ENCODE measurements around the gene EML6. TPM values are rescaled to one million over a fixed set of nuclear protein-coding genes. Genes with fewer than 3 reads are reported as not detected.

The EML6 gene
- total and polyA plus RNA-seq, 2 experiments from 2014 or later = 2.7 to 6.2 TPM

DNA sequence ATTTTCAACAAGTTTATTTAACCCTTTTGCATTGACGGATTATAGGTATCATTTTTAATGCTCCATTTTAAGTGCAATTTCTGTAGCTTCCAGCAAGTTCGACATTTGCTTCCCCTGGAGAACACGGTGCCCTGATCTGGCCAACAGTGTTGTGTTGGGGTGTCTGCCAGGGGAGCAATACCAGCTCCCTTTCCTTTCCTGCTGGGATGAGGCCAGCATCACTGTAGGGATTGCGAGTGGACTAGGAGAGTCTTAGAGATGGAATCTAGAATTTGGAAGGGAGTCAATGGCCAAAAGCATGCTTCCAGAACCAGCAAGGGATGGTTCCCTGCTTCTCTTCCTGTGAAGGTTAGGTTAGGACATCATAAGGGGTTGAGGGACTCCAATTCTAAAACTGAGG lies 191.6 kb downstream of the EML6 start:
- Mint-ChIP-seq H3K36me3 (ENCODE audit: low read depth) (no peaks in the 10 kb centered on the region), H3K4me3 (no peak overlapping the region), H3K27ac (no peak overlapping the region), H3K4me1 (no peaks in the 10 kb centered on the region), H3K9me3 (no peaks in the 10 kb centered on the region), H3K27me3 (ENCODE audit: insufficient read depth, low read depth, poor library complexity) (no peaks in the 10 kb centered on the region)
- H3K9me2 ChIP-seq (ENCODE audit: insufficient read depth) = no peaks in the 10 kb centered on the region
- no peaks in the 10 kb centered on the region for H3K4me1 ChIP-seq (ENCODE audit: insufficient read depth)
- no peaks in the 10 kb centered on the region for H3K79me2 ChIP-seq (replicated peaks; ENCODE audit: insufficient read depth)
- no peaks in the 10 kb centered on the region for H3F3A ChIP-seq (replicated peaks; ENCODE audit: low read depth)
- no peaks in the 10 kb centered on the region for H3K27me3 ChIP-seq (ENCODE audit: insufficient read depth)
- H2AFZ ChIP-seq = no peak overlapping the region
- H3K4me2 ChIP-seq = no peak overlapping the region
- no peaks in the 10 kb centered on the region for H4K20me1 ChIP-seq (replicated peaks; ENCODE audit: insufficient read depth)
- no peak for ATAC-seq
- TF ChIP-seq ZNF331 (CRISPR knock-in tag; IDR thresholded peaks at IDR 0.05; ENCODE audit: low read depth) = no peak
- TF ChIP-seq ZNF462 (CRISPR knock-in tag; IDR thresholded peaks at IDR 0.05) = no peak
- no peak for TF ChIP-seq JUNB (IDR thresholded peaks at IDR 0.05; ENCODE audit: unreplicated experiment)
- TF ChIP-seq NANOG (IDR thresholded peaks at IDR 0.05; ENCODE audit: borderline replicate concordance) = no peak
- DNase-seq (ENCODE audit: low spot score) = no peak
- H3K4me3 ChIP-seq = no peak overlapping the region
- H3K36me3 ChIP-seq (ENCODE audit: insufficient read depth) = no peaks in the 10 kb centered on the region
- H3K27ac ChIP-seq (ENCODE audit: low read depth) = no peak overlapping the region

DNA sequence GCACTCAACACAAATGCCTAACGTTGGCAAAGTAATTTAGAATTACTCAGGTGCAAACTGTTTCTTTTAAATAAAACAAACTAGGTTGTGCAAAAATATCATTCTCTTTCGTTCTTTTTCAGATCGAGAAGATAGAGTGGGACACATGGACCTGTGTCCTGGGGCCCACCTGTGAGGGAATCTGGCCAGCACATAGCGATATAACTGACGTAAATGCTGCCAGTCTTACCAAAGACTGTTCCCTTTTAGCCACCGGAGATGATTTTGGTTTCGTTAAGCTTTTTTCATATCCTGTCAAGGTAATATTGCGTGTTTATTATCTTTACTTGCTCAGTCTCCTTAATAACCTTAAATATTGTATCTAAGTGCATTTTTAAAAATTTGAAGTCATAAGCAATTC lies 193.2 kb downstream of the EML6 start:
- H3K27ac Mint-ChIP-seq = no peak overlapping the region
- H3K36me3 Mint-ChIP-seq (ENCODE audit: low read depth) = no peaks in the 10 kb centered on the region
- H3K9me3 Mint-ChIP-seq = 0 out of 3 replicates have a peak, but pooled peaks cover 3% of the 10 kb centered on the region
- Histone ChIP-seq H3K4me2 (no peak overlapping the region), H3K36me3 (ENCODE audit: insufficient read depth) (no peaks in the 10 kb centered on the region), H3K4me3 (no peak overlapping the region), H3K79me2 (replicated peaks; ENCODE audit: insufficient read depth) (no peaks in the 10 kb centered on the region), H3K27me3 (ENCODE audit: insufficient read depth) (no peaks in the 10 kb centered on the region), H2AFZ (no peak overlapping the region), H4K20me1 (replicated peaks; ENCODE audit: insufficient read depth) (no peaks in the 10 kb centered on the region), H3K4me1 (ENCODE audit: insufficient read depth) (no peaks in the 10 kb centered on the region), H3F3A (replicated peaks; ENCODE audit: low read depth) (no peaks in the 10 kb centered on the region), H3K27ac (ENCODE audit: low read depth) (no peak overlapping the region), H3K9me2 (ENCODE audit: insufficient read depth) (no peaks in the 10 kb centered on the region)
- DNase-seq (ENCODE audit: low spot score) = no peak
- H3K4me3 Mint-ChIP-seq = no peak overlapping the region
- no peaks in the 10 kb centered on the region for H3K27me3 Mint-ChIP-seq (ENCODE audit: insufficient read depth, low read depth, poor library complexity)
- no peaks in the 10 kb centered on the region for H3K4me1 Mint-ChIP-seq
- no peak for ATAC-seq
- TF ChIP-seq JUNB (IDR thresholded peaks at IDR 0.05; ENCODE audit: unreplicated experiment) (no peak), ZNF114 (CRISPR knock-in tag; IDR thresholded peaks at IDR 0.05) (no peak), NANOG (IDR thresholded peaks at IDR 0.05; ENCODE audit: borderline replicate concordance) (no peak), ZNF462 (CRISPR knock-in tag; IDR thresholded peaks at IDR 0.05) (no peak), EZH2phosphoT487 (IDR thresholded peaks at IDR 0.05; ENCODE audit: unreplicated experiment) (no peak)

Measured in GM23338 (cell line).